ENCODE data around the gene SEPTIN6.

DNA sequence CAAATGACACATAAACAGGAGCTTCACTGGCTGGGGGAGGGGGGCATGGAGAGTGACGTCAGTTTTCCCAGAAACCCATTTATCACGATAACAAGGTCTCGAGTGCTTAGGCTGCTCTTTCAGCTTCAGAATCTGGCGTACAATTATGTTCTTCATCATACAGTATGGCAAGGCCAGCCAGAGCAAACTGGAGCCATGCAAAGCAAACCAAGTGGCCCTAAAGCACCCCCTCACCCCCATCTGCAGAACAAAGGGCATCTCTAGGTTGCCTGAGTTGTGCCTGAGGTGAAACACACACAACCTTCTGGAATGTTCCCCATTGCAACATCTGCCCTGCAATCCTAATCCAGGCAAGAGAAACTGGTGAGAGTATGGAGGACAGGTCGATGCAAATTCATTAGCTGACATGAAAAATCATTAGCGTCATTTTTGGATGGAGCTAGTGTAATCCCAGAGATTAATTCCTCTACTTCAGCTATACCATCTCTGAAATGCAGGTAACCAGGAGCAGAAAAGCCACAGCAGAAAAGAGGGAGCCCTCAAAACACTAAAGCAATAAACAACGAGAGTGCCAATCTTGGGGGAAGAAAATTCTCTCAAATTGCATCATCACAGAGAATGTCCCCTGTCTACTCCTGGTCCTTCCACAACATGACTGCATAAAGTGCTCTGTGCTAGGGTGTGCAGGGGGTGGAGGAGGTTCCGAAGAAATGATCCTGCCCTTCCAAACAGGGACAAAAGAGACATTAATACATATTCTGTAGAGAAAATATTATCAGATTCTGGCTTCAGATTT lies 1.8 kb downstream of the SEPTIN6 start:
- TF ChIP-seq, protein P1, sequence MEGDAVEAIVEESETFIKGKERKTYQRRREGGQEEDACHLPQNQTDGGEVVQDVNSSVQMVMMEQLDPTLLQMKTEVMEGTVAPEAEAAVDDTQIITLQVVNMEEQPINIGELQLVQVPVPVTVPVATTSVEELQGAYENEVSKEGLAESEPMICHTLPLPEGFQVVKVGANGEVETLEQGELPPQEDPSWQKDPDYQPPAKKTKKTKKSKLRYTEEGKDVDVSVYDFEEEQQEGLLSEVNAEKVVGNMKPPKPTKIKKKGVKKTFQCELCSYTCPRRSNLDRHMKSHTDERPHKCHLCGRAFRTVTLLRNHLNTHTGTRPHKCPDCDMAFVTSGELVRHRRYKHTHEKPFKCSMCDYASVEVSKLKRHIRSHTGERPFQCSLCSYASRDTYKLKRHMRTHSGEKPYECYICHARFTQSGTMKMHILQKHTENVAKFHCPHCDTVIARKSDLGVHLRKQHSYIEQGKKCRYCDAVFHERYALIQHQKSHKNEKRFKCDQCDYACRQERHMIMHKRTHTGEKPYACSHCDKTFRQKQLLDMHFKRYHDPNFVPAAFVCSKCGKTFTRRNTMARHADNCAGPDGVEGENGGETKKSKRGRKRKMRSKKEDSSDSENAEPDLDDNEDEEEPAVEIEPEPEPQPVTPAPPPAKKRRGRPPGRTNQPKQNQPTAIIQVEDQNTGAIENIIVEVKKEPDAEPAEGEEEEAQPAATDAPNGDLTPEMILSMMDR (IDR thresholded peaks at IDR 0.05) = no peak
- TF ChIP-seq POLR2AphosphoS5 (IDR thresholded peaks at IDR 0.05; ENCODE audit: low read depth, low read length) (no peak), SIN3A (IDR thresholded peaks at IDR 0.05; ENCODE audit: borderline replicate concordance, insufficient read depth, low read depth, low read length) (no peak)
